Stomach (tissue), 9 donors: ENCODE measurements around the gene CDC6. TPM values are rescaled to one million over a fixed set of nuclear protein-coding genes. Genes with fewer than 3 reads are reported as not detected.

Source experiments
- DNase-seq, 2 donors: peaks; one replicate each; pipeline versions ENCODE4 v3.0.0 to v3.0.0-alpha.2; 2013 to 2019
- H3K27ac ChIP-seq, 5 donors: fragments of 200-600 bp in 4 of 5; sonication (generic) in 4 of 5; one replicate each; pipeline ENCODE4 v1.5.1; 2013 to 2019; ENCODE audit warnings: mild to moderate bottlenecking in 1 of 5, moderate library complexity in 1 of 5
- H3K27me3 ChIP-seq, 3 donors: fragments of 200-600 bp; sonication (generic); one replicate each; pipeline ENCODE4 v1.5.1; 2017 to 2019; ENCODE audit warnings: mixed run types in 1 of 3
- H3K36me3 ChIP-seq, 4 donors: fragments of 200-600 bp; sonication (generic); 1 replicate in 3 of 4; 2 replicates in 1 of 4; pipeline ENCODE4 v1.5.1; 2016 to 2019
- H3K4me1 ChIP-seq, 4 donors: fragments of 200-600 bp; sonication (generic); one replicate each; pipeline ENCODE4 v1.5.1; 2016 to 2019
- H3K4me3 ChIP-seq, 4 donors: fragments of 200-600 bp; sonication (generic) in 3 of 4; one replicate each; pipeline ENCODE4 v1.5.1; 2016 to 2019; ENCODE audit warnings: mild to moderate bottlenecking in 1 of 4
- H3K9me3 ChIP-seq, 4 donors: fragments of 200-600 bp; sonication (generic); one replicate each; pipeline ENCODE4 v1.5.1; 2016 to 2019
- CTCF ChIP-seq, 7 experiments: fragments of 450-650 bp in 4 of 7; fragments of 200-600 bp in 3 of 7; sonication (generic) in 3 of 7; IDR thresholded peaks; one replicate each; pipeline ENCODE4 v1.5.1; 2016 to 2019; ENCODE audit warnings: antibody characterized with exemption in 7 of 7, control low read depth in 2 of 7, mild to moderate bottlenecking in 1 of 7
- EP300 ChIP-seq: sonication (generic); formaldehyde crosslinking; IDR thresholded peaks from one replicate; pipeline ENCODE4 v1.6.1; 2017; ENCODE audit warnings: antibody characterized with exemption
- POLR2A ChIP-seq, 4 donors: fragments of 450-650 bp; IDR thresholded peaks; one replicate each; pipeline ENCODE4 v1.6.1; 2016; ENCODE audit warnings: antibody characterized with exemption in 4 of 4, control low read depth in 2 of 4, mild to moderate bottlenecking in 1 of 4, moderate library complexity in 1 of 4
- POLR2AphosphoS5 ChIP-seq, 3 donors: sonication (generic); formaldehyde crosslinking; IDR thresholded peaks; one replicate each; pipeline ENCODE4 v1.6.1; 2016; ENCODE audit warnings: antibody characterized with exemption in 3 of 3
- WGBS, 5 donors: extraction: QIAGEN DNeasy Blood & Tissue Kit in 3 of 5; methylation state at CpG; one replicate each; pipeline versions ENCODE4 v1.1.5 to v1.1.7; 2013 to 2018; 5-methylcytosine and 5-hydroxymethylcytosine counted together
- intact Hi-C: fragments of 100-400 bp; cut with DNase I; formaldehyde crosslinking; loops from one replicate; pipeline ENCODE4 v1.15.1; 2023; ENCODE audit warnings: low total_unique reads
- polyA plus RNA-seq, 3 donors: library from polyadenylated mRNA; stranded (reverse); fragments of 200-250 nt; gene quantifications; one replicate each; pipeline ENCODE4 v1.2.3, GENCODE V29; 2013
- total RNA-seq, 5 donors: library from RNA; depleted of rRNA; stranded (reverse); fragments of >200 nt; gene quantifications; one replicate each; pipeline versions ENCODE4 v1.1.0 to v1.2.3, GENCODE V29; 2014 to 2016
- donor health status: healthy with polysubstance abuse.
- donor health status: Bipolar disorder and iron deficiency.
- donor health status: healthy.

CDC6 gene
- total and polyA plus RNA-seq, 8 donors, result 1.1 to 9.8 (median 3.1) TPM; not detected in 1

DNA sequence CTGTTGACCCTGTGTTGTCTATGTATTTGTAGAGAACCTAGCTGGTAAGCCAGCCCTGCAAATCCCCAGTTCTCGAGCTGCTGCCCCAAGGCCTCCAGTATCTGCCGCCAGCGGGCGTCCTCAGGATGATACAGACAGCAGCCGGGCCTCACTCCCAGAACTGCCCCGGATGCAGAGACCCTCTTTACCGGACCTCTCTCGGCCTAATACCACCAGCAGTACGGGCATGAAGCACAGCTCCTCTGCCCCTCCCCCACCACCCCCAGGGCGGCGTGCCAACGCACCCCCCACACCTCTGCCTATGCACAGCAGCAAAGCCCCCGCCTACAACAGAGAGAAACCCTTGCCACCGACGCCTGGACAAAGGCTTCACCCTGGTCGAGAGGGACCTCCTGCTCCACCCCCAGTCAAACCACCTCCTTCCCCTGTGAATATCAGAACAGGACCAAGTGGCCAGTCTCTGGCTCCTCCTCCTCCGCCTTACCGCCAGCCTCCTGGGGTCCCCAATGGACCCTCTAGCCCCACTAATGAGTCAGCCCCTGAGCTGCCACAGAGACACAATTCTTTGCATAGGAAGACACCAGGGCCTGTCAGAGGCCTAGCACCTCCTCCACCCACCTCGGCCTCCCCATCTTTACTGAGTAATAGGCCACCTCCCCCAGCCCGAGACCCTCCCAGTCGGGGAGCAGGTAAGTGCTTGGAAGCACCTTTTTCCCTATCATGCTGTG lies 23.1 kb upstream of the CDC6 start:
- intact Hi-C loops, result no loop called here
- H3K4me1 ChIP-seq, result no peaks in the 10 kb centered on the region
- H3K27me3 ChIP-seq, result no peaks in the 10 kb centered on the region
- no peaks in the 10 kb centered on the region for H3K9me3 ChIP-seq
- no peak overlapping the region for H3K4me3 ChIP-seq
- H3K27ac ChIP-seq, result no peak overlapping the region
- no peak for TF ChIP-seq POLR2AphosphoS5 (IDR thresholded peaks at IDR 0.05)
- TF ChIP-seq POLR2A (IDR thresholded peaks at IDR 0.05), result no peak
- TF ChIP-seq CTCF (IDR thresholded peaks at IDR 0.05), result no peak
- no peak for TF ChIP-seq EP300
- WGBS, 5 donors, result 84 to 92% (median 88%) methylated on average over 15 to 21 of the region's 21 CpGs
- DNase-seq, result no peak
- peaks cover 55 to 99% (median 98%) of the 10 kb centered on the region in 4 donors for H3K36me3 ChIP-seq

GRCh38 chr17:40265337-40265736 lies 22.3 kb upstream of the CDC6 start:
- Histone ChIP-seq H3K27ac (no peak overlapping the region), H3K27me3 (no peaks in the 10 kb centered on the region), H3K36me3 (peaks cover 57 to 99% (median 98%) of the 10 kb centered on the region in 4 donors), H3K4me3 (no peak overlapping the region), H3K4me1 (no peaks in the 10 kb centered on the region), H3K9me3 (no peaks in the 10 kb centered on the region)
- intact Hi-C loops, result no loop called here
- TF ChIP-seq POLR2A (IDR thresholded peaks at IDR 0.05), result no peak
- TF ChIP-seq EP300, result no peak
- TF ChIP-seq CTCF (IDR thresholded peaks at IDR 0.05), result no peak
- TF ChIP-seq POLR2AphosphoS5 (IDR thresholded peaks at IDR 0.05), result no peak
- no peak for DNase-seq
- WGBS, 5 donors, result 88 to 96% (median 92%) methylated on average over 5 of the region's 5 CpGs

DNA sequence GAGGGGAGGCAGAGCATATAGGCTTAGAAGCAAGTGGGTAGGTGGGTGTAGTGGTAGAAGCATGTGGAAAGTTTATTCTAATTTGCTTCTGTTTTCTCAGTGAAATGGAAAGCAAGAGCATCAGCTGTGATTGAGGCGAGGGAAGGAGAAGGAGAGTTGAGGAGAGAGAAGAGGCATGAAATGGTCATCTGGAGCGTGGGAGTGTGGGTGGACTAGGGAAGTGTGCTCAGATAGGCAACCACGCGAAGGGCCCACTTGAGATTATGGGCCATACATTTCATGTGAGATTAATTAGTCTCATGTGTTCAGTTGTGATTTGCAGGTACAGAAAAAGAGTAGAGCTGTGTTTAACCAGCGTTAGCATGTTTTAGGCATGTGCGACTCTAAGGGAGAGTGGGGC lies 20.8 kb upstream of the CDC6 start:
- H3K4me3 ChIP-seq, result no peak overlapping the region
- peaks cover 47 to 99% (median 98%) of the 10 kb centered on the region in 4 donors for H3K36me3 ChIP-seq
- H3K4me1 ChIP-seq, result no peaks in the 10 kb centered on the region
- intact Hi-C loops, result no loop called here
- no peaks in the 10 kb centered on the region for H3K9me3 ChIP-seq
- DNase-seq, result no peak
- 89 to 99% (median 96%) methylated on average over 6 of the region's 6 CpGs for WGBS, 5 donors
- TF ChIP-seq POLR2A (IDR thresholded peaks at IDR 0.05), result no peak
- TF ChIP-seq CTCF (IDR thresholded peaks at IDR 0.05), result no peak
- no peaks in the 10 kb centered on the region for H3K27me3 ChIP-seq
- no peak overlapping the region for H3K27ac ChIP-seq

GRCh38 chr17:40268141-40268712 lies 19.5 kb upstream of the CDC6 start:
- 52 to 80% (median 64%) methylated on average over 2 of the region's 2 CpGs for WGBS, 5 donors
- intact Hi-C loops, result no loop called here
- Histone ChIP-seq H3K4me1 (no peaks in the 10 kb centered on the region), H3K27ac (no peak overlapping the region), H3K9me3 (no peaks in the 10 kb centered on the region), H3K27me3 (no peaks in the 10 kb centered on the region), H3K4me3 (no peak overlapping the region), H3K36me3 (peaks cover 36 to 99% (median 98%) of the 10 kb centered on the region in 4 donors)
- DNase-seq, result peak in 1 of 2 donors; percentile 28
- TF ChIP-seq POLR2AphosphoS5 (IDR thresholded peaks at IDR 0.05) (no peak), CTCF (IDR thresholded peaks at IDR 0.05) (no peak), EP300 (no peak), POLR2A (IDR thresholded peaks at IDR 0.05) (no peak)
